GM21390 (cell line): ENCODE measurements around the gene RNU7-1.

Source experiments
- ATAC-seq: cut with Tn5 transposase; IDR thresholded peaks from one replicate; pipeline ENCODE4 v1.9.1; 2021; ENCODE audit not compliant: unreplicated experiment

Gene RNU7-1

DNA sequence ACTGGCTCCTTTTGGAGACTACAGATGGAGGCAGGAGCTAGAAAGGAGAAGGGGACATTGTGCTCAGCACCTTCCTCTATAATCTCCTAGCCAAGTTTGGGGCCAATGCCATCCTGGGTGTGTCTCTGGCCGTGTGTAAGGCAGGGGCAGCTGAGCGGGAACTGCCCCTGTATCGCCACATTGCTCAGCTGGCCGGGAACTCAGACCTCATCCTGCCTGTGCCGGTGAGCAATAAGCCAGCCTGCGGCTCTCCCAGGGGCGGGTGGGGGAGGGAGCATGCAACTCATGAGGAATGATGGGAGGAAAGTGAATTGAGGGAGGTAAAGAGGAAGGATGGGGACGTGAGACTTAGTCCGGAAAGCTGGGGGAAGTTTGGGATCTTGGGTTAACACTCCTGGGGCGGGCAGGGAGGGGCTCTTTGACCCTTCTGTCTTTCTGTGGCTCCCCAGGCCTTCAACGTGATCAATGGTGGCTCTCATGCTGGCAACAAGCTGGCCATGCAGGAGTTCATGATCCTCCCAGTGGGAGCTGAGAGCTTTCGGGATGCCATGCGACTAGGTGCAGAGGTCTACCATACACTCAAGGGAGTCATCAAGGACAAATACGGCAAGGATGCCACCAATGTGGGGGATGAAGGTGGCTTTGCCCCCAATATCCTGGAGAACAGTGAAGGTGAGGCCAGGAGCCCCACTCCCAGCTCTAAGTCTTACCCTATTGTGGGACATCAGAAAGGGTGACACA is 26.0 kb upstream of the RNU7-1 start:
- ATAC-seq = no peak

DNA sequence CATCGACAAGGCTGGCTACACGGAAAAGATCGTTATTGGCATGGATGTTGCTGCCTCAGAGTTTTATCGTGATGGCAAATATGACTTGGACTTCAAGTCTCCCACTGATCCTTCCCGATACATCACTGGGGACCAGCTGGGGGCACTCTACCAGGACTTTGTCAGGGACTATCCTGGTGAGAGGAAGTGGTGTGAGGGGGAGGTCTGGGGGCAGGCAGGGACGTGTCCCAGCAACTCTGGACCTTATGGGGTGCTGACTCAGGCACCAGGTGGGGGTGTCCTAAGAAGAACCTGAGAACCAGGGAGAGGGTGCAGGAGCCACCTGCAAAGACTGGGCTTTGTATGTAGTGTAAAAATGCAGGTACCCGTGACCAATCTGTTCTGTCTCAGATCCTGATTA is 24.0 kb upstream of the RNU7-1 start:
- ATAC-seq = no peak

DNA sequence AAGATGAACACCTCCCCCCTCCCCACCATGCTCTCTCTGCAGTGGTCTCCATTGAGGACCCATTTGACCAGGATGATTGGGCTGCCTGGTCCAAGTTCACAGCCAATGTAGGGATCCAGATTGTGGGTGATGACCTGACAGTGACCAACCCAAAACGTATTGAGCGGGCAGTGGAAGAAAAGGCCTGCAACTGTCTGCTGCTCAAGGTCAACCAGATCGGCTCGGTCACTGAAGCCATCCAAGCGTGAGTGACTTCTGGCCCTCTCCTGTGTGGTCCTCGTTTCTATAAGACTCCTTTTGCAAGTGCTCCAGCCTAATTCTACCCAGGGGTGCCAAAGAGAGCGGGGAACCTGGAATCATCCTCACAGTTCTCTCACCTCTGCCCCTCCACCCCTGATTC is 22.1 kb upstream of the RNU7-1 start:
- ATAC-seq = no peak

DNA sequence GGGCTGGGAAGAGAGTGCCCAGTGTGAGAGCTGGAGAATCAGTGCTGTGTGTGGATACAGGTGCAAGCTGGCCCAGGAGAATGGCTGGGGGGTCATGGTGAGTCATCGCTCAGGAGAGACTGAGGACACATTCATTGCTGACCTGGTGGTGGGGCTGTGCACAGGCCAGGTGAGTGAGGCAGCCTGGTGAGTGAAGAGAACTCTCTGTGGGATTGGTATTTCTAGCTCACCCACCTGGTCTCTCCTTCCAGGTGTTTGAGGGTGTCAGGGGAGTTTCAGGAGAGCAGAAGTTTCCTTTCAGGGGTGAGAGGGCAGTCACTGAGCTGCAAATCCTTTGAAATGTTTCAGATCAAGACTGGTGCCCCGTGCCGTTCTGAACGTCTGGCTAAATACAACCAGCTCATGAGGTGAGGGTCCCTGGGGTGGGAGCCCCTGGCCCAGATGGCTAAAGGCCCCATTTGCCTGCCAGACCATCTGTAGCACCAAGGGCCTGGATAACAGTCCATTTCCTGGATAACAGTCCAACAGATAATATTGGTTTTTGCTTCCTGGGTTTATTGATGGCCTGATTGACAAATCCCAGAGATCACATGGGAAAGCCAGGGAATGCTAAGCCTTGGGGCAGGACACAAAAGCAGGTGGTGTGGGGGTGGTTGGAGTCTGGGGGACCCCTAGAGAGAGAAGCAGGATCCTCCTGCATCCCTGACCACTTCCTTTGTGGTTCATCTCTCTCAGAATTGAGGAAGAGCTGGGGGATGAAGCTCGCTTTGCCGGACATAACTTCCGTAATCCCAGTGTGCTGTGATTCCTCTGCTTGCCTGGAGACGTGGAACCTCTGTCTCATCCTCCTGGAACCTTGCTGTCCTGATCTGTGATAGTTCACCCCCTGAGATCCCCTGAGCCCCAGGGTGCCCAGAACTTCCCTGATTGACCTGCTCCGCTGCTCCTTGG is 21.3 kb upstream of the RNU7-1 start:
- ATAC-seq = no peak

DNA sequence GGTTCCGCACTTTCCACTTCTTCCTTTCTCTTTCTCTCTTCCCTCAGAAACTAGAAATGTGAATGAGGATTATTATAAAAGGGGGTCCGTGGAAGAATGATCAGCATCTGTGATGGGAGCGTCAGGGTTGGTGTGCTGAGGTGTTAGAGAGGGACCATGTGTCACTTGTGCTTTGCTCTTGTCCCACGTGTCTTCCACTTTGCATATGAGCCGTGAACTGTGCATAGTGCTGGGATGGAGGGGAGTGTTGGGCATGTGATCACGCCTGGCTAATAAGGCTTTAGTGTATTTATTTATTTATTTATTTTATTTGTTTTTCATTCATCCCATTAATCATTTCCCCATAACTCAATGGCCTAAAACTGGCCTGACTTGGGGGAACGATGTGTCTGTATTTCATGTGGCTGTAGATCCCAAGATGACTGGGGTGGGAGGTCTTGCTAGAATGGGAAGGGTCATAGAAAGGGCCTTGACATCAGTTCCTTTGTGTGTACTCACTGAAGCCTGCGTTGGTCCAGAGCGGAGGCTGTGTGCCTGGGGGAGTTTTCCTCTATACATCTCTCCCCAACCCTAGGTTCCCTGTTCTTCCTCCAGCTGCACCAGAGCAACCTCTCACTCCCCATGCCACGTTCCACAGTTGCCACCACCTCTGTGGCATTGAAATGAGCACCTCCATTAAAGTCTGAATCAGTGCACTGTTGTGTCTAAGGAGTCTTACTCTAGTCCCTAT is 20.4 kb upstream of the RNU7-1 start:
- no peak for ATAC-seq

DNA sequence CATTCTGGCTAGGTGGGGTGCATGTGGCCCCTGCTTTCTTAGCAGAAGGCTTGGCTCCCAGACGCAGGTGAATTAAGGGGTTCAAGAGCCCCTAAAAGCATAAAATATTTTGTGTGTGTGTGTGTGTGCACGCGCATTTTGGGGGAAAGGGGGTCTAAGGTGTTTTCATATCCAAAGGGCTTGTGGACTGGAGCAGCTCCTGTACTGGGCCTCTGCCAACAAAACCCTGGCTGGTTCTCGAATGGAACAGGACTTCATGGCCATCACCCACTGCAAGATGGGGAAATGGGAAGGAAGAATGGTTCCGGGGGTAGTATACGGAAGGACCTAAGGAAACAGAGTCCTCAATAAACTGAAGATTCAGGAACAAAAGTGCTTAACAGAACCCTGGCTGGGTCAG is 19.8 kb upstream of the RNU7-1 start:
- no peak for ATAC-seq

DNA sequence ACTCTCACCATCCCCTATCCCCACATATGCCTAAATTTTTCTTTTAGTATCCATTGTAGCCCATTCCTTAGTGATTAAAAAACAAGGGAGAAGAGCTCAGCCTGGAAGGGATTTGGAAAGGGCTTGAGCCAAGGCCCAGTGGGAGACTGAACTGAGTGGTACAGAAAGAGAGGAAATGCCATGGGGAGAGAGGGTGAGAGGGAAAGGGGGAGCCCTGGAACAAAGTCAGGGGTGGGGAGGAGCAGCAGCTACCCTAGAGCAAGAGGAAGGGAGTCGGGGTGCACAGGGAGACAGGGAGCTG is 18.4 kb upstream of the RNU7-1 start:
- ATAC-seq = no peak

DNA sequence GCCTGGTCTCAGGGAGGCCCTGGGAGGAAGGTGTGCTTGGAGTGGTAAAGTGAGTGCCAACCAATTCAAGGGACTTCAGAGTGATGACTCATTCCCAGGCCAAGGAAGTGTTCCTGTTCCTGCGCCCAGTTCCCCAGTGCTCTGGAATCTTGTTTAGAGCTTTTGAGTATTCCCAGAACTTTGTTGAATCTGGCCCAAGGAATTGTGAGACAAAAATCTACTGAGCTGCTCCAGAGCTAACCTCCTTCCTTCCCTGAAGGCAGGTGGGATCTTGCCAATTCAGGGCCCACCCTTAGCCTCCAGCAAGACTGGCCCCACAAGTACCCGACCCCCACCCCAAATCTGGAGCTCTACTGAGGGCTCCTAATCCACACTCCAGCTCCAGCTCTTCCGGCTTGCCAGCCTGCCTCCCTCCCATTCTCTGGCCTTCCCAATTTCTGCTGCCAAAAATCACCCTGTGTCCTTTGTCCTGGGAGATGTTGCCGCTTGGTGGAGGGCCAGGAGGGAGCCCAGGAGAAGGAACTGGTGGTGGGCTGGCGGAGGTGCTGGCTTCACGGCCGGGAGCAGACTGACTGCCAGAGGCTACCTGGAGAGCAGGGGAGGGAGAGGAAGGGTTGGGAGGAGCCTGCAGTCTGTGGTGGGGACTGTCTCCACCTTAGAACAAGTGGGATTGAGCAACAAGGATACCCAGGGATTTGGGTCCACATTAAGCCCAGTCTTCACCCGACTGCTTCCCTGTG is 17.9 kb upstream of the RNU7-1 start:
- no peak for ATAC-seq

DNA sequence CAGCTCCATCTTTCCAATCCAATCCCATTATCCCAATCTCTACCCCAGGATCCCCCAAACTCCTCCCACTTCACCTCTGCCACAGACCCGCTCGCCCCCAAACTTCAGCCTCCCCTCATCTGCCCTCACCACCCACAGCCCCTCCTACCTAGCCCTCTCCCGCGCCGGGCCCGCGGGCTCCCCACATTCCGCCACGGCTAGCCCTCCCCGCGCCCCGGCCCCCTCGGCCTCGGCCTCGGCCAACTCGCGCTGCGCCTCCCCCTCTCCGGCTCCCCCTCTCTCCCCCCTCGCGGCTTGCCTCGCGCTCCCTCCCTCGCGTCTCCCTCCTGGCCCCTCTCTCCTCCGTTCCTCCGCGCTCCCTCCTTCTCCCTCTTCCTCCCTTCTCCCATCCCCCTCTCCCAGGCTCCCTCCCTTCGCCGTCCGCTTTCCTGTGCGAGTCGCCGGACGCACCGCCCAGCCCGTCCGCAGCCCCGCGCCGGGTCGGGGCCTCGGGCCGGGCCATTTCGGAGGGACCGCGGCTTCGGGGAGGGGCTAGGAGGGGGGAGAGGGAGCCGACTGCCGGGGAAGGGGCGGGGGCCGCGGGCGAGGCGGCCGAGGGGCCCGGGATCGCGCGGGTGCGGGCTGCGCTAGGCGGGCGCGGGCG is 16.1 kb upstream of the RNU7-1 start, which contains the start of gene ATN1:
ATN1 (plus strand) TSS at position 581 of the 643 bp plus-strand sequence. CDS start 6,043 bp downstream, outside the sequence.
- ATAC-seq = no peak

DNA sequence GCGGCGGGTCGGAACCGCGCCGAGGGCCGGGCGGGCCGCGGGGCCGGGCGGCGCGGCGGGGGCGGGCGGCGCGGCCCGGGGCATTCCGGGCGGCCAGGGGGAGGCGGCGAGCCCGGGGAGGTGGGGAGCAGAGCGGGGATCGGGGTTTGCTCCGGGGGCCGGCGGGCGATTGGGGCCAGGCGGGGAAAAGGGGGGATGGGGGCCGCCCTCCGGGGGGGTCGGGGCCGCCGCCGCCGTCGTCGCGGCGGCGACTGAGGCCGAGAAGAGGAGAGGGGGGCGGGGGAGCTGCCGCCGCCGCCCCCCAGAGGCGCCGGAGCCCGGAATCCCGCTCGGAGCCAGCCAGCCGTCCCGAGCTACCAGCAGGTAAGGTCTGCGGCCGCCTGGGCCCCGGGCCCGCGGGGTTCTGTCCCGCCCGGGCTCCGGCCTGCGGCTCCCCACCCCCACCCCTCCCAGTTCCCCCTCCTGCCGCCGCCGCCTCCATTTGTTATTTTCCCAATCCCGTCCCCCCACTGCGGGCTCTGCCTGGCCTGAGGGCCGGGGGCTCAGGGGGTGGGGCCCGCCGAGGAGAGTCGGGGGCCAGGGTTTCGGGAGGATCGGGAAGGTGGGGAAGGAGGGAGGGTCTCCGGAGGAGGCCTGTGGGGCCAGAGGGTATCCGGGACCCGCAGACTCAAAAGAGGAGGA is 15.5 kb upstream of the RNU7-1 start:
- ATAC-seq = no peak

DNA sequence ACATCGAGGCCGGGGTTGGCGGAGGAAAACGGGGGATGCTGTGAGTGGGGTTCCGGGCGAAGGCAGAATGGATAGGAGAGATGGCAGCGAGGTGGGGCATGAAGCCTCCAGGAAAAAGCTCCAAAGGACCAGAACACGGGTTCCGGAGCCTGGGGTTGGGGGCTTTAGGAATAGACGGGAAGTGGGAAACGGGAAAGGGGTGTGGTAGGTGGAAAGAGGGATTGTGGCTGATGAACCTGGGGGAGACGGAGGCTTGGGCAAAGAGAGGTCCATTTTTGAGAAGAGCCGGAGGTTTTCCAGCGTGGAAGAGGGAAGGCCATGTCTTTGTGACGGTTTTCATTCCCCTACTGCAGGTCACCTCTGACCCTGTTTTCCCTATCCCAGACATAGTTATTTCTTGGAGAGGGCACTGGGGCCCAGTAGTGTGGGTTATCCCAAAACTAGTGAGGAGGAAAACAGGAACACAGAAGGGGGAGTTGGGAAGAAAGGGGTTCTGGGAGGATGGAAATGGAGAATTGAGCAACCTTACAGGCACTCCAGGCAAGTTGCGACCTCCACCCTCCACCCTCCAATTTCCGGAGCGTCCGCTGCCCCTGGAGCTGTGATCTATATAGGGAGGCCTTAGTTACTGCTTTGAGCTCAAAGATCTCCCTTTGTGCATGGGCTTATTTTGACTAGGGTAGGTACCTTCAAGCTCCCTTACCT is 14.8 kb upstream of the RNU7-1 start:
- ATAC-seq = no peak

DNA sequence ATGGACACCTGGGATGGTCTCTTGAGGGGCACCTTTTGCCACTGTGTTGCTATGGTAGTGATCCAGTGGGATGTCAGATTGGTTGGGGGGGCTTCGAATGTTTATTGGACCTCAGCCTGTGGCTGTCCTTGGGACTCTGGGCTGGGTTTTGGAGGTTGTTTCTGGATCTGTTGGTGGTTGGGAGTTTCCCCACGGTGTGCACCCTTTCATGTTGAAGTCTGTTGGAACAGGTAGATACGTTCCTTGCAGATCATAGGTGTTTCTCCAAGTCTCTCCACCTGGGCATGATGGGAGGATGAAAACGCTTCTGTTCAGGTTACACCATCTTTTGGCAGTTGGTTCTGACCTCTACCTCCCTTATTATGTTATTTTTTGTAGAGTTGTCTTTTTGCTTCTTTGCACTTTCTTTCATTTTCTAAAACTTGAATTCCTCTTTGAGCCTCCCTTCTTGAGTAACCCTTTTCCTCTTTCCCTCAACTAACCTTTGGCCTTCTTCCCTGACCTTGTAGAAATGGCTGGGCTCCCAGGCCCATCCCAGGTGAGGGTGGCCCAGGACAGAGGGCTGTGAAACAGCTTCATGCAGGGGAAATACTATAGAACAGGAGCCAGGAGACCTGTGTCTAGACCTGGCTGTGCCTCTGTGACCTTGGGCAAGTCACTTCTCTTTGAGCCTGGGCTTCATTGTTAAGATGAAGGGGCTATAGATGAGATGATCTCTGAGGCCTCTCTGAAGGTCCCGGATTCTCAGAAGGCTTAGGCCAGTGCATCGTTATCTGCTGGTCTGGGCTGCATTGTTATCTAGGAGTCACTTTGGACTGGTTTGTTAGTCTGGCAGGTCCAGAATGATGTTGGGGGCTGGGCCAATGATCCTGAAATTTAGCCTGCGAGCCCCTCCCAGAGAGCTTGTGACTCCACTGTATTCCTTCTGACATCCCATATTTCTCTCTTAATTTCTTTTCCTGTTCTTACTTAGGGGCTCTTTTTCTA is 13.9 kb upstream of the RNU7-1 start:
- no peak for ATAC-seq

DNA sequence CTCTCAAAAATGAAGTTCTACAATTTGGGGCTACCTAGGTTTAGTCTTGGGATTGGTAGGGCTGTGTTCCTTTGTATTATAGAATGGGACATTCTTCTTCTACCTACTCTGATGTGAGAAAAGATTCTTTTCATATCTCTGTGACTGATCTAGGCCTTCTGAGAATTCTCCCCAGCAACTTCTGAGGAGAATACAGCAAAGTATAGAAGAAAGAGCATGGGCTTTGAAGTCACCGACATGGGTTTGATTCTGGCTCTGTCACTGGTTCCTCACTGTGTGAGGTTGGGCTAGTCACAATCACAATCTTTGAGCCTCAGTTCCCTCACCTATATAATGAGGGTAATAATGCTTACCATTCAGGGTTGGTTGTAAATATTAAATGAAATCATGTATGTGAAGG is 10.8 kb upstream of the RNU7-1 start:
- ATAC-seq = no peak

DNA sequence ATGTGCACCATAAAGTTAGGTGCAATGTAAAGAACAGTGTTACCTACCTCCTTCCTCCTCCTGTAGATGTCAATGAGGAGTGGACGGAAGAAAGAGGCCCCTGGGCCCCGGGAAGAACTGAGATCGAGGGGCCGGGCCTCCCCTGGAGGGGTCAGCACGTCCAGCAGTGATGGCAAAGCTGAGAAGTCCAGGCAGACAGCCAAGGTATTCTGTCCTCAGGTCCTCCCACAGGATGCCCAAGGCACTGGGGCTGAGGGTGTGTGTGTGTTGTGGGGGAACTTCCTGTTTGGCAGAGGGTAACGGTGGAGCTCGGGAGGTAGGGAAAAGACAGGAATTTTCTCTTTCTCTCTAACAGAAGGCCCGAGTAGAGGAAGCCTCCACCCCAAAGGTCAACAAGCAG is 9.5 kb upstream of the RNU7-1 start:
- ATAC-seq = no peak

DNA sequence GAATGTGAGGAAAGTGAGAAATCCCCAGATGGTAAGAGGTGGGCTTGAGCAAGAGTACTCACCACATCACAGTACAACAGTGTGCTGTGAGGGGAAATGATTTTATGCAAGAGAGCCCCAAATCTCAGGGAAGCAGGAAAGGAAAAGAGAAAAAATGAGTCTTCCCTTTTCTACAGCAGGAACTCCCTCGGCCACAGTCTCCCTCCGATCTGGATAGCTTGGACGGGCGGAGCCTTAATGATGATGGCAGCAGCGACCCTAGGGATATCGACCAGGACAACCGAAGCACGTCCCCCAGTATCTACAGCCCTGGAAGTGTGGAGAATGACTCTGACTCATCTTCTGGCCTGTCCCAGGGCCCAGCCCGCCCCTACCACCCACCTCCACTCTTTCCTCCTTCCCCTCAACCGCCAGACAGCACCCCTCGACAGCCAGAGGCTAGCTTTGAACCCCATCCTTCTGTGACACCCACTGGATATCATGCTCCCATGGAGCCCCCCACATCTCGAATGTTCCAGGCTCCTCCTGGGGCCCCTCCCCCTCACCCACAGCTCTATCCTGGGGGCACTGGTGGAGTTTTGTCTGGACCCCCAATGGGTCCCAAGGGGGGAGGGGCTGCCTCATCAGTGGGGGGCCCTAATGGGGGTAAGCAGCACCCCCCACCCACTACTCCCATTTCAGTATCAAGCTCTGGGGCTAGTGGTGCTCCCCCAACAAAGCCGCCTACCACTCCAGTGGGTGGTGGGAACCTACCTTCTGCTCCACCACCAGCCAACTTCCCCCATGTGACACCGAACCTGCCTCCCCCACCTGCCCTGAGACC is 8.0 kb upstream of the RNU7-1 start:
- no peak for ATAC-seq

DNA sequence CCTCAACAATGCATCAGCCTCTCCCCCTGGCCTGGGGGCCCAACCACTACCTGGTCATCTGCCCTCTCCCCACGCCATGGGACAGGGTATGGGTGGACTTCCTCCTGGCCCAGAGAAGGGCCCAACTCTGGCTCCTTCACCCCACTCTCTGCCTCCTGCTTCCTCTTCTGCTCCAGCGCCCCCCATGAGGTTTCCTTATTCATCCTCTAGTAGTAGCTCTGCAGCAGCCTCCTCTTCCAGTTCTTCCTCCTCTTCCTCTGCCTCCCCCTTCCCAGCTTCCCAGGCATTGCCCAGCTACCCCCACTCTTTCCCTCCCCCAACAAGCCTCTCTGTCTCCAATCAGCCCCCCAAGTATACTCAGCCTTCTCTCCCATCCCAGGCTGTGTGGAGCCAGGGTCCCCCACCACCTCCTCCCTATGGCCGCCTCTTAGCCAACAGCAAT is 7.4 kb upstream of the RNU7-1 start:
- ATAC-seq = no peak
